HG03175 (cell line): ENCODE measurements around the gene KDM3A.

Experiments used
- ATAC-seq: cut with Tn5 transposase; IDR thresholded peaks from one replicate; pipeline ENCODE4 v1.9.1; 2021; ENCODE audit warnings: mild to moderate bottlenecking, moderate library complexity; ENCODE audit not compliant: unreplicated experiment

KDM3A gene

DNA sequence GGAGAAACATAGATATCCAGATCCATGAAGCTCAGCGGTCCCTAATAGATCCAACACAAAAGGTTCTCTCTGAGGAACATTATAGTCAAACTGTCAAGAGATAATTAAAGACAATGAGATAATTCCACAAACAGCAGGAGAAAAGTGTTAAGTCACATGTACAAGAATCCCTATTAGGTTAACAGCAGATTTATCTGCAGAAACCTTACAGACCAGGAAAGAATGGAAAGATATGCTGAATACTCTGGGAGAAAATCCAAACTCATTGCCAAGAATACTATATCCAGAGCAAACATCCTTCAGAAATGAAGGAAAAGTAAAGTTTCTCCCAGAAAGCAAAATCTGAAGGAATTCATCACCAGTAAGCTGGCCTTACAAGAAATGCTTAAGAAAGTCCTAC lies 10.8 kb upstream of the KDM3A start:
- ATAC-seq: no peak

- ATAC-seq: no peak
Measured at GRCh38 chr2:86433137-86433536, 8.0 kb upstream of the KDM3A start.

DNA sequence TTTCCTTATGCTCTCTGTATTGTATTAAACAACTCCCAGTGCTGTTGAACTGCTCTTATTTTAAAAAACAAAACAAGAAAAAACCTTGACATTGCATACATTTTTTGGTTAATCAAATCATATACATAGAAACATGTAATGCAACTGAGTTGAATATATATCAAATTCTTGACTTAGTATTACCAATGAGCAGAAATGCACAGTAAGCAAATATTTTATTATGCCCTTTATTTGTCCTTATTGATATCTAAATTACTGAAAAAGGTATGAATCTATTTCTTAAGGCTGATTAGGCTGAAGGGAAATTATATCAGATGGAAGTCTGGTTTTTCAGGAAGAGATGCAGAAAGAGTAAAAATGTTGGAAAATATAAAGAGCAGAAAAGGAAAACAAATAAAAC lies 6.9 kb upstream of the KDM3A start:
- no peak for ATAC-seq

GRCh38 chr2:86435531-86435930 lies 5.6 kb upstream of the KDM3A start:
- no peak for ATAC-seq

DNA sequence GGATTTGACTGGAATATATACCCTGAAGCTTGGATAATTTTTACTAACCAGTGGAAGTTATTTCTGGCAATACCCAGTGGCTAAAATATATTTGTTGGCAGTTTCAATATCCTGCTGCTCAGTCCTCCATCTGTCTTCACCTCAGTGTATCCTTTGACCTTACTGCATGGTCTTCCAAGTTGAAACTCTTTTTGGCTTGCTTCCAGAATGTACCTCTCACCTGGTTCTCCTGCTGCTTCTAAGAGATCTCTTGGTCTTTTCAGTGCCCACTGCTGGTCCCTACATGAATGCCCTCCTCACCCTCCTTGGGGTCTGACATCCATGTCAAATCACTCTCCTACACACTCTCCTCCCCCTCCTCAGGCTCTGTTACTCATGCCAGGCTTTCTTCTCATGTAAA lies 4.8 kb upstream of the KDM3A start:
- no peak for ATAC-seq

DNA sequence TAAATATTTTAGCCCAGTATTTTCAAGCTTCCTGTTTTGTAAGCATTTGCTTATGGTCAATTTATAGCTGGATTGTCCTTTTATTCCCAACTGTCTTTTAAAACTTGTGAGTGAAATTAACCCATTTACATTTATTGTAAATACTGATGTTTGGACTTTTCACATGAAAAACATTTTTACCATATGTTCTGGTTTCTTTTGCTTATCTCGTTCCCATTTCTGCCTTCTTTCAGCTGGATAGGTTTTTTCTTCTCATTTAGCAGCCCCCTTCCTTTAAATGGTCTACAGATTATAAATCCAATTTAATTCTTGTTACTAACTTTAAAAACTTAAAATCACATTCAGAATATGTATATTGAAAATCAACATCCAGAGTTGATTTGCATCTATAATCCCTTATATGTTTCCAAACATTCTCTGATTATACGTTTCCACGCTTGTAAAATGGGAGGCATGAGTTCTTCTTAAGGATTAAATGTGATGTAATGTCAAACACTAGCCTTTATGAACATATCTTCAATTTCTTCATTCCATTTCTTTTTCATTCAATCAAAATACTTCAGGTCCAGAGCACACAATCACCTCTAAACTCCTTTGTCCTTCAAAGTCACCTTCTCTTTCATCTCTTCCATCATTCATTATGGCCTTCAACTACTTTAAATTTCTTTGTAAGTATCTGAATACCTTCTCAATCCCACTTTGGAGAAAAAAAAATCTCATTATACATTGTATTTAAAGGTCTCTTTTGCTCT lies 1.1 kb upstream of the KDM3A start:
- no peak for ATAC-seq

- ATAC-seq: peak; percentile 17
Measured at GRCh38 chr2:86441392-86441881, 266 bp downstream of the KDM3A start.

GRCh38 chr2:86441882-86442641 lies 891 bp downstream of the KDM3A start:
- peak; percentile 21 for ATAC-seq

GRCh38 chr2:86442642-86443005 lies 1.5 kb downstream of the KDM3A start:
- ATAC-seq: peak; percentile 62

- ATAC-seq: no peak
Measured at GRCh38 chr2:86443631-86444350, 2.6 kb downstream of the KDM3A start.

DNA sequence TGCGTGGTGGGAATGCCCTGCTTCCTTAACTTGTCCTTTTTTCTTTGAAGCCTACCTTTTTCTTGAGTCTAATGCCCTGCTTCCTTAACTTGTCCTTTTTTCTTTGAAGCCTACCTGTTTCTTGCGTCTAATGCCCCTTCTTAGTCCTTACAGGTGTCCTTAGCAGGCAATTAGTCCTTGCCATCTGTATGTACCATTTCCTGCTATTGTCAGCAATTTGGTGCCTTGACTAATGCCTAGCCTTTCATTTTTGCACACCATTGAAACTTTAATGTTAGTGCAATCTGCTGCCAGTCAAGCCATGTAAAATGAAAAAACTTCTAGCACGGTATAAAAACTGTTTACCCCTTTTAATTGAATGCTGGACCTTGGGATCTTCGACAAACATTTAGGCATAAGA lies 4.3 kb downstream of the KDM3A start:
- no peak for ATAC-seq

DNA sequence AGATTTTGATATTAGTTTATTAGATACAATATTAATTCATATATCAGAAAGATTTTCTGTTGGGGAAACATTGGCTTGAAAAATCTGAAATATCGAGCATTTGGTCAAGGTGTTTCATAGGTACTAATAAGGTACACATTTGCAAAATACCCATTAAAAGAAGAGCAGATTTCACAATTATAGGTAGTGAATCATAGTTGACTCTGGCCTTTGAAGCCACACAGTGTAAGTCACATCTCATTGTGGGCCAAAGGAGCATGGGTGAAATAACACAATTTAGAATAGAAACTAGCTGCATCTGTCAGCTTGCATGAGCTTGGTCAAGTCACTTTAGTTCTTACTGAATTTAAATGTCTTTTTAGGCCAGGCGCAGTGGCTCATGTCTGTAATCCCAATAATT lies 4.9 kb downstream of the KDM3A start:
- ATAC-seq: no peak

DNA sequence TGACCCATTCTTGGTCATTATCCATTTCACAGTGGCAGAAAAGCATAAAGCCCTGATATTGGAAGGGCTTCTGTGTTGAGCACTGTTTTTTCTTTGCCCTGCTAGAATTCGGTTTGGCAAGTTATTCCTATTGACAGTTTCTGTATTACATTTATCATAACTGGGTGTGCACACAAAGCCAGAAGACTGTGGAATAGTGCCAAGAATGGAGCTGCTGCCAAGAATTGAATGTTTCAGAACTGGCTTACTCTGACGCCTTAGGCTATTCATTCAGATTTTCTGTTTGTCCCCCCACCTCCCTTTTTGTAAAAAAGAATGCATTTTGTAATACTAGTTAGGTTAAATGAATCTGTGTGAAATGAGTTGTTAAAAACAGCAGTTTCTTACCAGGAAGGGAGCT lies 12.7 kb downstream of the KDM3A start:
- ATAC-seq: no peak

GRCh38 chr2:86454238-86454637 lies 13.1 kb downstream of the KDM3A start:
- no peak for ATAC-seq

GRCh38 chr2:86455181-86455580 lies 14.0 kb downstream of the KDM3A start:
- ATAC-seq: no peak

GRCh38 chr2:86461042-86461743 lies 20.0 kb downstream of the KDM3A start:
- no peak for ATAC-seq

DNA sequence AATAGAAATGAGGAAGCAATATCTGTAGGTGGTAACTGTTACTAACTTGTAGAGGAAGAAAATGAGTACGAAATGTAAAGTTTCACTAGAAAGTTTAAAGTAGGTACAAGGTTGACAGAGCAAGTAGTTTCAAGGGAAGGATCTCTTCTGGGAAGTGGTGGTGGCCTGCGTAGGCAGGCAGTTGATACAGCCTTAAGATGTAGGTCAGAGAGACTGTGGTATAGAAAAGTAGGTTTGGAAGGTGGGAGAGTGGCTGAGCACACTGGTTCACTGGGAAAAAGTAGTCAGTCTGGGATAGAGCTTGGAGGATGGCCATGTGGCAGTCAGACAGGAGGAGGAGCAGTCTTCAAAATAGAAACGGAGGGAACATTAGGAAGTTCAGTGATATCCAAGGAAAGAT lies 23.5 kb downstream of the KDM3A start:
- ATAC-seq: no peak

- no peak for ATAC-seq
Measured at GRCh38 chr2:86466306-86466705, 25.1 kb downstream of the KDM3A start.

DNA sequence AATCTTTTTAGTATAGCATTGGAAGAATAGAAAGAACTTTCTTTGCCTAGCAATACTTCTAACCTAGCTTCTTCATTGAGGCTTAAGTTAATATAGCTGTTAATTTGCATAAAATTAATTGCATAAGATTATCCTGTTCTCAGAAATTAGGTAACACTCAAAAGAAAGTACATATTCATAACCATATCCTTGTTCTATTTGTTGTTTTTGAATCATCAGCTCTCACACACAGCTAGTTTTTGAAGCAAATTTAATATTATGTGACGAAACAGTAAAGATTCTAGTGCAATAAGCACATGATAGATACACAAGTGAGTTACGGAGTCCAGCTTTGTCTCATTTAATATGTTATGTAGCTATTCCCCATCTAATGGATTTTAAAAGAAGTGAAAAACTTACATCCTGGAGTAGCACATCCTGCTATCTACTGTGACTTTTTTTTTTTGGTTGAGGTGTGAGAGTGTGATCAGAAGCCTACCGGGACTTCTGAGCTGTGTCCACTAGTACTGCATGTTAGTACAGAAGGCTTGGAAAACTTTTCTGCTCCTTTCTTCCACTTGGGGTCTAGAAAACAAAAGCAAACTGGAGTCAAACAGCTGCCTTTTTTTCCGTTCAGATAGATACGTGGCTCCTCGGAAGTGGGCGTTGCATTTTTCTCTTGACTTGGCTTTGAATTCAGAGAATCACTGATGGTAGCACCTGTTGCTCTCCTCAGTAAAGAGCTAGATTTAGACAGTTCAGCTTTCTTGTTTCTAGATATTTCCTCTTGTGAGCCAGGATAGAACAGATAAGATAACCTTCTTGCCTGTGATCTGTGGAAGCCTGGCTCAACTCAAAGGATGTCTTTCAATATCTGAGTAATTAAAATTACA lies 27.2 kb downstream of the KDM3A start:
- no peak for ATAC-seq

- no peak for ATAC-seq
Measured at GRCh38 chr2:86470890-86471289, 29.7 kb downstream of the KDM3A start.
